ENCODE results near the gene ANK3.

The ANK3 gene

GRCh38 chr10:60124536-60124935 lies 265.1 kb downstream of the ANK3 start:
- Mint-ChIP-seq H3K4me1 (no peaks in the 10 kb centered on the region), H3K9me3 (peaks cover 12% of the 10 kb centered on the region), H3K36me3 (ENCODE audit: low read depth) (peaks cover 42% of the 10 kb centered on the region), H3K27ac (no peak overlapping the region), H3K4me3 (no peak overlapping the region), H3K27me3 (ENCODE audit: low read depth, poor library complexity) (no peaks in the 10 kb centered on the region)
- no peak for TF ChIP-seq CTCF (IDR thresholded peaks at IDR 0.05)
- no peak for DNase-seq

- H3K27ac Mint-ChIP-seq = no peak overlapping the region
- peaks cover 12% of the 10 kb centered on the region for H3K9me3 Mint-ChIP-seq
- no peak for TF ChIP-seq CTCF (IDR thresholded peaks at IDR 0.05)
- DNase-seq = no peak
- H3K4me1 Mint-ChIP-seq = no peaks in the 10 kb centered on the region
- H3K36me3 Mint-ChIP-seq (ENCODE audit: low read depth) = peaks cover 50% of the 10 kb centered on the region
- H3K27me3 Mint-ChIP-seq (ENCODE audit: low read depth, poor library complexity) = no peaks in the 10 kb centered on the region
- no peak overlapping the region for H3K4me3 Mint-ChIP-seq
Measured at GRCh38 chr10:60123668-60124067, 266.0 kb downstream of the ANK3 start.

DNA sequence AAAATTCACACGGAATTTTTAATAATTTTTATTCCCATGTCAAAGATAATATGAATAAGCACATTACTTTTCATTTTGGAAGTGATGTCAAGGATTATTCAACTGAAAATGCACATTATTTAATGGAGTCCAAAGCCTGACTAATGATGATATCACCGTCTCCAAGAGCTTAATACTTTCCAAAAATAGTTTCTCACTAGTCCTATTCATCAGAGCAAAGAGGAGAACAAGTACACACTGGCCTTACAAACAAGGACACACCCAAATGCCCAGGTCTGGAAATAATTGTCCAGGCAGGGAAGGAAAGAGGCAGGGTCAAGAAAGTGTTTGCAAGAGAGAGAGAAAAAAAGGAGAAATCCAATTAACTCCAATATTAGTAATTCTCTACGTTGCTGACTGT lies 266.5 kb downstream of the ANK3 start:
- DNase-seq = no peak
- TF ChIP-seq CTCF (IDR thresholded peaks at IDR 0.05) = no peak
- Mint-ChIP-seq H3K27me3 (ENCODE audit: low read depth, poor library complexity) (no peaks in the 10 kb centered on the region), H3K27ac (no peak overlapping the region), H3K4me1 (no peaks in the 10 kb centered on the region), H3K9me3 (peaks cover 12% of the 10 kb centered on the region), H3K36me3 (ENCODE audit: low read depth) (peaks cover 50% of the 10 kb centered on the region), H3K4me3 (no peak overlapping the region)

GRCh38 chr10:60122190-60122589 lies 267.5 kb downstream of the ANK3 start:
- Mint-ChIP-seq H3K27ac (no peak overlapping the region), H3K27me3 (ENCODE audit: low read depth, poor library complexity) (no peaks in the 10 kb centered on the region), H3K4me3 (no peak overlapping the region), H3K4me1 (no peaks in the 10 kb centered on the region), H3K9me3 (peaks cover 12% of the 10 kb centered on the region), H3K36me3 (ENCODE audit: low read depth) (peaks cover 42% of the 10 kb centered on the region)
- no peak for DNase-seq
- no peak for TF ChIP-seq CTCF (IDR thresholded peaks at IDR 0.05)

DNA sequence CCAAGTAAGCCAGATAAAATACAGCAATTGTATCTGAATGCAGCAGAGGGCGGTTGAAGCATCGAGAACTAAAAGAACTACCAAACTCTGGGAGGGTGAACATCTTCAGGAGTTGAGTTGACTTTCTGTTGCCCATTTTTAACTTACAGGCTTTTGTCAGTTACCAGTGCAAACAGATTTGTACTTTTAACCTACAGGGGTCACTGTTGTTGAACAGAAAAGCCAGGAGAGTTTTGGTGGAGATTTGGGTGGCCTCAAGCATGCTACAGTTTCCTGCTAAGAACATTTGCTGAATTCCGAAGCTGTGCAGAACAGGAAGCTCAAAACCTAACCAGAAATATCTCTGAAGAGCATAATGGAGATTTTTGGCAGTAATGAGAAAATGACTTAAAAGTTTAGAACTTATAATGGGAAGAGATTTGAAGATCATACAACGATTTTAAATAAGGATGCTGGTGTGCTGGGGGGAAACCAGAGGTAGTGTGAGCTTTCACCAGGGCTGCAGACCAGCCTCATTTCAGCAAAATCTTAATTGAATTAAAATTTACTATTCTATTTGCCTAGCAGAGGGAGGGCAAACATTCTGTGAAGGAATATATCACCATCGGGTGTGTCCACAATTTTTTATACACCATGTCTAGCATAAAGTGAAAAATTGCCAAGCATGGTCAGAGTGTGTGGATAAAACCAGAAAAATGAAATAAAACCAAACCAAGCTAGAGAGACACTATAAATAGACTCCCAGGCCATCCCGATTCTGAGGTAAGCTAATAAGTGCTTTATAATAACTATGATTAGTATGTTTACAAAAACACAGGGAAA lies 274.7 kb downstream of the ANK3 start:
- Mint-ChIP-seq H3K4me1 (no peaks in the 10 kb centered on the region), H3K27me3 (ENCODE audit: low read depth, poor library complexity) (no peaks in the 10 kb centered on the region), H3K36me3 (ENCODE audit: low read depth) (peaks cover 11% of the 10 kb centered on the region), H3K4me3 (no peak overlapping the region), H3K27ac (no peak overlapping the region), H3K9me3 (peaks cover 3% of the 10 kb centered on the region)
- peak; percentile 21 for DNase-seq
- peak; percentile 56 for TF ChIP-seq CTCF (IDR thresholded peaks at IDR 0.05)

DNA sequence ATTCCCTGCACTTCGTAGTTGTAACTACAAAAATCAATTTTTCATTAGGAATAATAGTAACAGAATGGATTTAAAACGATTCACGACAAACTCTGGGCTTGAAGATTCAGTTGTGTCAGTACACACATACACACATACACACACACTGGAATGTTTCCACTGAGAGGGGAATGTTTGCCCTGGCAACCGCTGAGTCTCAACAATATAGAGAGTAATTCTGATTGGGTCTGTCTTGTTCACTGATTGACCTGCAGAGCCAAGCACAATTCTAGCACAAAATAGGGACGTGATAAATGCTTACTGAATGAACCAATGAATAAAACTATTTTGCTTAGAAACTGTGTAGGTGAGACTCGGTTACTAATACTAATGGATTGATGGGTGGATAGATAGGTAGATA lies 278.9 kb downstream of the ANK3 start:
- Mint-ChIP-seq H3K27me3 (ENCODE audit: low read depth, poor library complexity) (no peaks in the 10 kb centered on the region), H3K27ac (no peak overlapping the region), H3K9me3 (no peaks in the 10 kb centered on the region), H3K36me3 (ENCODE audit: low read depth) (peaks cover 9% of the 10 kb centered on the region), H3K4me1 (no peaks in the 10 kb centered on the region), H3K4me3 (no peak overlapping the region)
- no peak for TF ChIP-seq CTCF (IDR thresholded peaks at IDR 0.05)
- no peak for DNase-seq
